ENCODE results near the gene PAQR6. TPM values are rescaled to one million over a fixed set of nuclear protein-coding genes. Genes with fewer than 3 reads are reported as not detected.

PAQR6 gene
- total RNA-seq, 4 donors from 2014 or later = 0.88 to 3.4 (median 2.0) TPM

- no peaks in the 10 kb centered on the region for H3K9me3 ChIP-seq
- TF ChIP-seq, protein P1, sequence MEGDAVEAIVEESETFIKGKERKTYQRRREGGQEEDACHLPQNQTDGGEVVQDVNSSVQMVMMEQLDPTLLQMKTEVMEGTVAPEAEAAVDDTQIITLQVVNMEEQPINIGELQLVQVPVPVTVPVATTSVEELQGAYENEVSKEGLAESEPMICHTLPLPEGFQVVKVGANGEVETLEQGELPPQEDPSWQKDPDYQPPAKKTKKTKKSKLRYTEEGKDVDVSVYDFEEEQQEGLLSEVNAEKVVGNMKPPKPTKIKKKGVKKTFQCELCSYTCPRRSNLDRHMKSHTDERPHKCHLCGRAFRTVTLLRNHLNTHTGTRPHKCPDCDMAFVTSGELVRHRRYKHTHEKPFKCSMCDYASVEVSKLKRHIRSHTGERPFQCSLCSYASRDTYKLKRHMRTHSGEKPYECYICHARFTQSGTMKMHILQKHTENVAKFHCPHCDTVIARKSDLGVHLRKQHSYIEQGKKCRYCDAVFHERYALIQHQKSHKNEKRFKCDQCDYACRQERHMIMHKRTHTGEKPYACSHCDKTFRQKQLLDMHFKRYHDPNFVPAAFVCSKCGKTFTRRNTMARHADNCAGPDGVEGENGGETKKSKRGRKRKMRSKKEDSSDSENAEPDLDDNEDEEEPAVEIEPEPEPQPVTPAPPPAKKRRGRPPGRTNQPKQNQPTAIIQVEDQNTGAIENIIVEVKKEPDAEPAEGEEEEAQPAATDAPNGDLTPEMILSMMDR (IDR thresholded peaks at IDR 0.05) = no peak
- TF ChIP-seq POLR2A (IDR thresholded peaks at IDR 0.05) = no peak
- H3K36me3 ChIP-seq = peaks cover 10 to 63% (median 13%) of the 10 kb centered on the region in 3 donors
- peaks cover 7 to 26% (median 12%) of the 10 kb centered on the region in 3 donors for H3K4me1 ChIP-seq
- H3K4me3 ChIP-seq = no peak overlapping the region
- no peak for DNase-seq
- peaks cover 0 to 19% (median 0%) of the 10 kb centered on the region in 4 donors for H3K27me3 ChIP-seq
- no peak overlapping the region for H3K27ac ChIP-seq
- 34 to 50% methylated on average over 2 to 7 of the region's 15 CpGs for WGBS, 2 donors
- intact Hi-C loops (cut with DNase I) = no loop called here
Measured at GRCh38 chr1:156241311-156241811, 6.5 kb downstream of the PAQR6 start.

DNA sequence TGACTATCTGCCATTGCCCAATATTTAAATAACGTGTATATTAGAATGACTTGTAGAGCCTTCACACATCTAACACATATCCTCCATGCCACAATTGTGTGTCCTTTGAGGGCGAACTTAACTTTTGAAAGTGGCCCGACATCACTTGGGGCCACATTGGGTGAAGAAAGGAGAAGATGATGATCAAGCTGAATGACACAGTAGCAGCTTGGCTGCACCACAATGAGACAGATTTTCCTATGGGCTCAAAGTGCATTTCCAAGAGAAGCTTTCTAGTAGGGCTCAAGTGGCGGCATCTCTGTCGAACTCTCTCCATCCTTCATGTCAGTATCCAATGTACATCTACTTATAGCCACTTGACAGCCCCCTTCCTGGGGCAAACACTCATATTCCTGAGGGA, 9.6 kb downstream of the PAQR6 start:
- Histone ChIP-seq H3K9me3 (no peaks in the 10 kb centered on the region), H3K27me3 (no peaks in the 10 kb centered on the region), H3K4me1 (peaks cover 0 to 11% (median 0%) of the 10 kb centered on the region in 3 donors), H3K4me3 (no peak overlapping the region), H3K27ac (no peak overlapping the region), H3K36me3 (peaks cover 15 to 94% (median 22%) of the 10 kb centered on the region in 3 donors)
- DNase-seq = no peak
- intact Hi-C loops (cut with DNase I) = no loop called here
- TF ChIP-seq POLR2A (IDR thresholded peaks at IDR 0.05) = no peak
- TF ChIP-seq, protein P1 (IDR thresholded peaks at IDR 0.05) = no peak
- 93 to 94% methylated on average over 5 of the region's 5 CpGs for WGBS, 2 donors

GRCh38 chr1:156236164-156236563, 11.7 kb downstream of the PAQR6 start:
- intact Hi-C loops (cut with DNase I) = no loop called here
- Histone ChIP-seq H3K27ac (no peak overlapping the region), H3K4me3 (no peak overlapping the region), H3K4me1 (peaks cover 0 to 3% (median 0%) of the 10 kb centered on the region in 3 donors), H3K9me3 (no peaks in the 10 kb centered on the region), H3K36me3 (peaks cover 15 to 100% (median 22%) of the 10 kb centered on the region in 3 donors), H3K27me3 (no peaks in the 10 kb centered on the region)
- 66 to 82% methylated on average over 2 of the region's 12 CpGs for WGBS, 2 donors
- DNase-seq = no peak
- TF ChIP-seq, protein P1 (IDR thresholded peaks at IDR 0.05) = no peak
- no peak for TF ChIP-seq POLR2A (IDR thresholded peaks at IDR 0.05)

DNA sequence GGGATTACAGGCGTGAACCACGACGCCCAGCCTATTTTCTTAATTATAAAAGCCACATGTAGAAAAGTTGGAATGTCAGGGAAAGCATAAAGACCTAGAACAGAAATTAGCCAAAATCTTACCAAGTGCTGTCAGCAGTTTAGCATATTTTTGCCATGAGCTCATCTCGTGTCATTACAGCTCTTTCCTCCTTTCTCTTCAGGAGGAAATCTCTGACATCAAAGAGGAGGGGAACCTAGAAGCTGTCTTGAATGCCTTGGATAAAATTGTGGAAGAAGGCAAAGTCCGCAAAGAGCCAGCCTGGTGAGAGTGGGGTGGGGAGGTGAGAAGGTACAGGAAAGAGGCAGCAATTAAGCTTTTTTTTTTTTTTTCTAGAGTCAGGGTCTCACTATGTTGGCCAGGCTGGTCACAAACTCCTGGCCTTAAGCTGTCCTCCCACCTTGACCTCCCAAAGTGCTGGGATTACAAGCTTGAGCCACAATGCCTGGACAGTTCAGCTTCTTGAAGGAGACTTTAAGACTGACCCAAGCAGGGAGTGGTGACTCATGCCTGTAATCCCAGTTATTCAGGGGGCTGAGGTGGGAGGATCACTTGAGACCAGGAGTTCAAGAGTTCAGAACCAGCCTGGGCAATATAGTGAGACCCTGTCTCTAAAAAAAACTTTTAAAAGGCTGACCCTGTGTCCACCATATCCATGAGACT, 14.3 kb downstream of the PAQR6 start:
- Histone ChIP-seq H3K4me1 (no peaks in the 10 kb centered on the region), H3K9me3 (no peaks in the 10 kb centered on the region), H3K27me3 (no peaks in the 10 kb centered on the region), H3K27ac (no peak overlapping the region), H3K4me3 (no peak overlapping the region), H3K36me3 (peaks cover 9 to 99% (median 22%) of the 10 kb centered on the region in 3 donors)
- TF ChIP-seq, protein P1 (IDR thresholded peaks at IDR 0.05) = no peak
- TF ChIP-seq POLR2A (IDR thresholded peaks at IDR 0.05) = no peak
- intact Hi-C loops (cut with DNase I) = no loop called here
- DNase-seq = no peak
- 81 to 86% methylated on average over 5 of the region's 5 CpGs for WGBS, 2 donors

DNA sequence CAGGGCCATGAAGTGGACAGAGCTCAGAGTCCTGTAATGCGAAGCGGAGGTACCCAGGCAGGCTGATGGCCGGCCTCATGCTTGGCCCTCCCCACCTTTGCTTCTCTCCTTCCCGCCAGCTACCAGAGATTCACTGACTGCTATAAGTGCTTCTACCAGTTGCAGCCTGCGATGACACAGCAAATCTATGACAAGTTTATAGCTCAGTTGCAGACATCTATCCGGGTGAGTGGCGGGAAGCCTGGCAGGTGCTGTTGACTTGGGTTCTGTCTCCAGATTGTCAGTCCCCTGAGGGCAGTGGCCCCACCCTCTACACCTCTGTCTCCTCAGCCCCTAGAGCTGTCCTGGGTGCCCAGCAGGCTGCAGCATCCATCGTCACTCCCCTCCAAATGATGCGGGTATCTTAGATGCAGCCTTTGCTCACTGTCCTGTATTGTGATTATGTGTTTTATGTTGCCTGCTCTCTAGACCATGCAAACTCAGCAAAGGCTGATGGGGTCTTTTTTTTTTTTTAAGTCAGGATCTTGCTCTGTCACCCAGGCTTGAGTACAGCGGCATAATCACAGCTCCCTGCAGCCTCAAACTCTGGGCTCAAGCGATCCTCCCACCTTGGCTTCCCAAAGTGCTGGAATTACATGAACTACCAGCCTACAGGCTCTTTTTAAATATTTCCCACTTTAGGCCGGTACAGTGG, 15.5 kb downstream of the PAQR6 start:
- TF ChIP-seq POLR2A (IDR thresholded peaks at IDR 0.05) = no peak
- TF ChIP-seq, protein P1 (IDR thresholded peaks at IDR 0.05) = no peak
- Histone ChIP-seq H3K27me3 (no peaks in the 10 kb centered on the region), H3K36me3 (peaks cover 7 to 99% (median 16%) of the 10 kb centered on the region in 3 donors), H3K27ac (no peak overlapping the region), H3K9me3 (no peaks in the 10 kb centered on the region), H3K4me3 (no peak overlapping the region), H3K4me1 (no peaks in the 10 kb centered on the region)
- DNase-seq = no peak
- intact Hi-C loops (cut with DNase I) = no loop called here
- WGBS, 2 donors = 83 to 84% methylated on average over 11 of the region's 12 CpGs
